HG02943 (cell line): ENCODE results near the gene IGFL4.

ENCODE experiments used
- ATAC-seq: cut with Tn5 transposase; IDR thresholded peaks from one replicate; pipeline ENCODE4 v1.9.1; 2021; ENCODE audit warnings: mild to moderate bottlenecking, low read depth, moderate library complexity; ENCODE audit not compliant: unreplicated experiment

The IGFL4 gene

GRCh38 chr19:46022431-46023310 is 18.1 kb downstream of the IGFL4 start, which contains the start of gene PGLYRP1:
TSS of gene PGLYRP1 (minus strand) at chr19:46023053. CDS start at chr19:46023021, 32 bp downstream.
- no peak for ATAC-seq

DNA sequence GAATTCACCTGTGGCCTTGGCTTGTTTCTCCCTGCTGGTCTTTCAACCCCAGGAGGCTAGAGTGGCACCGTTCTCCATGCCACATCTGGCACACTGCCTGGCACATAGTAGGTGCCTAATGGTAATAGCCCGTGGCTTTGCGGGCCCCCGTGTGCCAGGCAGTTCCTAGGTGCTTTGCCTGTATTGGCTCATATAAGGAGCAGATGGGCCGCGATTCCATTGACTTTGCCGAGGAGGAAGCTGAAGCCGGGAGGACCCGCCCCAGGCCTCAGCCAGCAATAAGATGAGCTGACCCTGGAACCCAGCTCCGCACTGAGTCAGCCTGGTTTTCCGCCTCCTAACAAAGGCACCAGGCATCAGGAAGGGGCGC is 18.8 kb downstream of the IGFL4 start:
- no peak for ATAC-seq

DNA sequence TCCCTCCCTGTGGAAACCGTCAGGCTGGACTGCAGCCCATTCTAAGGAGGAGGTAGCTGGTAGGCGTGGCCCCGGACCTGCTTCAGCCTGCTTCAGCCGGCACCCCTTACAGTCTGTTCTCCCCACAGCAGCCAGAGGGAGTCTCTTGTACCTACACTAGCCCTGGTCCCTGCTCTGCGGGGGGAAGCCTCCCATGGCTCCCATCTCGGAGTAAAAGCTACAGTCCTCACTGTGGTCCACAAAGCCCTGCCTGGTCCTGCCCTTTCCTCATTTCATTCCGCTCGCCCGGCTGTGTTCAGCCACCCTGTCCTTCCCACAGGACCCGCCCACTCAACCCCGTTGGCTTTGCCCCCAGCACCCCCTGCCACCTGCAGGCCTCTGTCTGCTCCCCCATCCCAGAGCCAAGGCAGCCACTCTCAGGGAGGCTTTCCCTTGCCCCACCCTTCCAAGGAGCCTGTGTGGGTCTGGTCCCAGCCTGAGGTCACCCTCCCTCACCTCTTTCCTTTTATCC is 19.2 kb downstream of the IGFL4 start:
- no peak for ATAC-seq

DNA sequence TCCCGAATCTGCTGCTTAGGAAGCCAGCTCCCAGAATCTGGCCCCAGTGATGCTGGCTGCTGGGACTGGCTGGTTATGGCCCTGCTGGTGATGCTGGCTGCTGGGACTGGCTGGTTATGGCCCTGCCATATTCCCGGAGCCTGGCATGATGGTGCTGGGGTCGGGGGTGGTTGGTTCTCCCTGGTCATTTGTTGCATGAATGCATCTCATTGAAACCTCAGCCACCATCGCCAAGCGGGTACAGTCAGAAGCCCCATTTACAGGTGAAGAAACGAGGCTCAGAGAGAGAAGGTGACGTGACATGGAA is 20.0 kb downstream of the IGFL4 start:
- ATAC-seq, result no peak

DNA sequence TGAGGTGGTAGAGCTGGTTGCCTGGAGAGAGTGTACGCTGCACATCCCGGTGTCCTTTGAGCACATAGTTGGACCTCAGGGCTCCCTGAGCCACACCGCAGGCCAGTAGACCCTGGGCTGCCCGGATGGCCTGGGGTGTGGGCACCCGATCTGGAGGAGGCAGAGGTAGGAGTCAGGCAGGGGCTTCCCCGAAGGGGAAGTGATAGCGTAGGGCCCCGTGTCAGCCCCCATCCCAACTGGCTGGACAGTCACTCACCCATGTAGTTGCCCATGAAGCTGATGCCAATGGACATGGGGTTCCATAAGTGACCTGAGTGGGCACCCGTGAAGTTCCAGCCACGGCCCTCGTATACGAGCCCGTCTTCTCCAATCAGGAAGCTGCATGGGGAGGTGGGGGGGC is 21.5 kb downstream of the IGFL4 start:
- no peak for ATAC-seq

- ATAC-seq, result no peak
Measured at GRCh38 chr19:46018729-46019251, 22.0 kb downstream of the IGFL4 start.

GRCh38 chr19:46017874-46018675 is 22.7 kb downstream of the IGFL4 start:
- no peak for ATAC-seq

DNA sequence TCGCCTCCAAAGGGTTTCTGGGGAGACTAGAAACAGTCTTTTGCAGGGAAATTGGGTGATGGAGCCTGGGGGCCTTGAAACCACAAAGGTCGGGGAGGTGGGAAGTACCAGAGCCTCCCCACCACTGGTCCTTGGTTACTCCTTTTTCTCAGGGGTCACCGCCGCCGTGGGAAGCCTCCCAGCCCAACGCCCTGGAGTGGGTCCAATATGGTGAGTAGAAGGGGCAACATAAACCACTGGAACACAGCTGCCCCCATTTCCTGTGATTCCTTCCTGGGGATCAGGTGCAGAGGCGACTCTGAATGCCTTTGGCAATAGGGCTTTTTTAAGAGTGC is 23.7 kb downstream of the IGFL4 start:
- no peak for ATAC-seq

DNA sequence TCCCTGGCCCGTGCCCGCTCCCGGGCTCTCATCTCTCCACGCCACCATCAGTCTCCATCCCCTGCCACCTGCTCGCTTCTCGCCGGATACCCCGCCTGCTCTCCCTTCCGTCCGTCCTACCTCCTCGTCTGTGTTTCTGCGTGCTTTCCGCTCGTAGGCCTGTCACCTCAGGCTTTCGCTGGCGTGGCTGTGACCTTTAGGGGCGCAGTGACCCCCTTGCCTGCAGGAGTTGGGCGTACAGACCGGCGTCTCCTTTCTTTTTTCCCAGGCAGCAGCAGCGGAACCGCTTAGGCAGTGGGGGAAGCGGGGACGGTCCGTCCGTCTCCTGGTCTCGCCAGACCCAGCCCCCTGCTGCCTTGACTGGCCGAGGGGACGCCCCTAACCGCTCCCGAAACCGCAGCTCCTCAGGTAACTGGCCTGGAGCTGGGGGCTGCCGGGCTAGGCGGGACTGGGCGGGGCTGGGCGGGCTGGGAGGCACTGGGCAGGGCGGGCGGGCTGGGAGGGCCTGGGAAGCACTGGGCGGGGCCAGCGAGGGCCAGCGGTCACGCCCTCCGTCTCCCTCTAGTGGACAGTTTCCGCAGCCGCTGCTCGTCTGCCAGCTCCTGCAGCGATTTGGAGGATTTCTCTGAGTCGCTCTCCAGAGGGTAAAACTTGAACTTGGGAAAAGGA is 24.2 kb downstream of the IGFL4 start:
- ATAC-seq, result no peak

DNA sequence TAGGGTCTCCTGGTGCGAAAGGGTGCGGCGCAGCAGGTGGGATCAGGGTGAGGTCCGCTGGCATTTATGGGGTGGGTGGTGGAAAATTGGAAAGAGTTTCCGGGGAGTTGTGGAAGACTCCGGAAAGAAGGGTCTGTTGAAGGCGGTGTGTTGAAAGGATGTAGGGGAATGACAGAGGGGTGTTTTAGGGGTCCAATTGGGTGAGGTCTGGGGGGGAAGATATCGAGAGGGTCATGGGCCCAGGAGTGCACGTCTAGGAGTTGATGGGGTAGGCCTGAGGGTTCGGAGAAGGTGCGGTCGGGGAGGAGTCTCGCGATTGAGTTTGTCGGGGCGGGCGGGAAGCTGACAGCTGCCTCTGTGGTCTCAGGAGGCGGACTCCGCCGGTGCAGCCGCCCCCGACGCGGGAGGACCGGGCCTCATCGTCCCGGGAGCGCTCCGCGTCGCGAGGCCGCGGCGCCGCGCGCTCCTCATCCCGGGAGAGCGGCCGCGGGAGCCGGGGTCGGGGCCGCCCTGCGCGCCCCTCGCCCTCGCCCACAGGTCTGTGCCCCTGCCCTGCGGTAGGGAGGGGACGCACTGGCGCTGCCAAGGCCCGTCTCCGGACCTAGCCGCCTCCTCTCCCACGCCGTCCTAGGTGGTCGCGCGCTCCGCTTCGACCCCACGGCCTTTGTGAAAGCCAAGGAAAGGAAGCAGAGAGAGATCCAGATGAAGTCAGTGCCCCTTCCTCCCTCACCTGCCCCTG is 24.9 kb downstream of the IGFL4 start:
- ATAC-seq, result no peak

DNA sequence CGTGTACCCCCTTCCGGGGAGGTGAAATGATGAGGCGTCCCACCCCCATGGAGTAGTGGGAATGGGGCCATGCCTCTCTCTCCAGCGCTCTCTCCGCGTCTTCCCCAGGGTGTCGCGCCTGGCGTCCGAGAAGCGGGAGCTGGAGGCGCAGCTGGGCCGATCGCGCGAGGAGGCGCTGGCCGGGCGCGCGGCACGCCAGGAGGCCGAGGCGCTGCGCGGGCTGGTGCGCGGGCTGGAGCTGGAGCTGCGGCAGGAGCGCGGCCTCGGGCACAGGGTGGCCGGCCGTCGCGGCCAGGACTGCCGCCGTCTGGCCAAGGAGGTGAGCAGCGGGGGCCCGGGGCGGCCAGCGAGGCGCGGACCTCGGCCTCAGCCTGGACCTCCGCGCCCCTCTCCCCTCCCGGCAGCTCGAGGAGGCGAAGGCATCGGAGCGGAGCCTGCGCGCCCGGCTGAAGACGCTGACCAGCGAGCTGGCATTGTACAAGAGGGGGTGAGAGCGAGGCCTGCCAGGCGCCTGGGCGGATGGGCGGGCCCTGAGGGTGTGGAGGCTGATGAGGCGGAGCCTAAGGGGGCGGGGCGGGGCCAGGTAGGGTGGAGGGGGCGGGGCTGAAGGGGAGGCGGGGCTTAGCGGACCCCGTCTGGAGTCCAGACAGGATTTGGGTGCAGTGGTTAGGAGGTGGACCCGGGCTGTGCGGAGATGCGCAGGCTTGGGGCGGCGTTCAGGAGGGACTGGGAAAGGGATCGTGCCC is 25.7 kb downstream of the IGFL4 start:
- no peak for ATAC-seq

- ATAC-seq, result no peak
Measured at GRCh38 chr19:46014534-46014933, 26.3 kb downstream of the IGFL4 start.

DNA sequence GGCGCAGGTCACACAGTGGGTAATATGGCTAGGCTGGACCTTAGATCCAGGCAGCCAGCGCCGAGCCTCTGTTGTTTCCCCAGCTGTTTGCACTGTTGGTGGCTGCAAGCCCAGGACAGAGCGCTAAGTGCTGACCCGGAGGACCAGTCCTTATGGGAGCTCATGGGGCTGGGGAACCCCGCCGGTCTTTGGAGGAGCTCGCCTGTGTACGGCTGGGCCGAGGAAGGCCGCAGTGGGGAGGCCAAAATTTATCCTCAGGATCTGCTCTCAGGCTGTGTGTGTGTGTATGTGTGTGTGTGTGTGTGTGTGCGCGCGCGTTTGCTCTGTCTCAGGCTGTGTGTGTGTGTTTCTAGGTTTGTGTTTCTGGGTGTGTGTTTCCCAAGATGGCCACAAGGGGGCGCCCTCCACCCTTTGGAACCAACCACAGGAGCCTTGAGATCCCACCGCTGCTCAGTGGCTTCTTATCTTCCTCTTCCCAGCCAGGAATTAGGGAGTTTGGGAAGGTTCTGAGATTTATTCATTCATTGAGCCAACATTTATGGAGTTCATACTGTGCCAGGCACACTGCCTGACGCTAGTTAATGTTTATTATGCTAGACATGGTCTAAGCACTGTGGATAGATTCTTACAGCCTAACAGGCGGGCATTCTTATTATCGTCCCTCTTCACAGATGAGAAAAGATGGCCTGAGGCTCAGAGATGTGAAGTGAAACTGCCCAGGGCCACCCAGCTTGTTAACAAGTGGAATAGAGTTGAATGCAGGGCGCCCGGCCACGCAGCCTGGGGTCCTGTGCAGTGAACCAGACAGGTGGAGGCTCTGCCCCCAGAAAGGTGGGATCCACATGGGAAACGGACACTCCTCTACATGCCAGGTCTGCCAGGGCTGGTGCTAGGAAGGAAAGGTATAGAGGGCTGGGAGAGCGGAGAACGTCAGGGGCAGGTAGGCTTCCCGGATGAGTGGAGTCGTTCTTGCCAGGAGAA is 31.0 kb downstream of the IGFL4 start:
- no peak for ATAC-seq

DNA sequence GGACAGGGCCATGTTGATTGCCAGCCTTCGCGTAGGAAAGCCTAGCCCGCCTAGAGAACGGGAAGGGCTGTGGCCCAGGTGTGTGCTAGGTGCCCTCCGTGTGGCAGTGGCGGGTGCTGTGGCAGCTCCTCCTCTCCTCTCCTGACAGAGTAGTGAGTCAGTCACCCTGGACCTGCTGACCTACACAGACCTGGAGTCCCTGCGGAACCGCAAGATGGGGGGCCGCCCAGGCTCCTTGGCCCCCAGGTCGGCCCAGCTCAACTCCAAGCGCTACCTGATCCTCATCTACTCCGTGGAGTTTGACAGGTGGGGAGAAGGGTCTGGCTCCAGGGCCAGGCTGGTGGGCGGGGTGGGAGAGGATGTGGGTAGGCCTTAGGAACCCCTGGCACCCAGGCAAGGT is 34.4 kb downstream of the IGFL4 start:
- no peak for ATAC-seq

- ATAC-seq, result no peak
Measured at GRCh38 chr19:46002678-46003275, 38.0 kb downstream of the IGFL4 start.

DNA sequence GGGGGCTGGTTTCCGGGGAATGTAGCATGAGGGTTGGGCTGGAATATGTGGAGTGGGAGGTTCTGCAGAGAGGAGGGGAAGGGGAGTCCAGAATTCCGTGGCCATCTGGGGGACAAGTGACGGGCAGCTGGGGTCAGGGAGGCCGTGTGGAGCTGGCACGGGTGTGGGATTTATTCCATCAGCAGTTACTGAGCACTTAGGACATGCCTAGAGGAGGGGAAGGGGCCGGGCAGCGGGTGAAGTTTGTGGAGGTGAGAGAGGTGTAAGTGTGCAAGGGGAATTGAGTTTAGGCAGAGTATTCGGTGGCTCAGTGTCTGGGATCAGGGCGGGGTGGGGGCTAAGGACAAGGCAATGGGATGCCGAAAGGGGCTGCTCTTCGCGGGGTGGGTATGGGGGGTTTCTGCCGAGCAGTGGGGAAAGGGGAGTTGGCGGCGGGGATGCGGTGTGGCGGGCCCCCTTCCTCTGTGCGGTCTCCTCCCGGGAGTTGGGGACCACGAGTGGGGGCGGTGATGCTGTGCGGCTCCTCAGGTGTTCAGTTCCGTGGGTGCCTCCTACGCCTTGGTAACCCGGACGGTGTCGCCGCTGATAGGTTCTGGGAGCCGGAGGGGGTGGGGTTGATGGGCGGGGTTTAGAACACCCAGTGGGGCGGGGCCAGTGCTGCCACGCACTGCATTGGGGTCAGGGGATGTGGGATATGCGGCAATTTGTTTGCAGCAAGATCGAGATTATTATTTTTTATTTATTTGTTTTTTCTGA is 40.1 kb downstream of the IGFL4 start:
- no peak for ATAC-seq

DNA sequence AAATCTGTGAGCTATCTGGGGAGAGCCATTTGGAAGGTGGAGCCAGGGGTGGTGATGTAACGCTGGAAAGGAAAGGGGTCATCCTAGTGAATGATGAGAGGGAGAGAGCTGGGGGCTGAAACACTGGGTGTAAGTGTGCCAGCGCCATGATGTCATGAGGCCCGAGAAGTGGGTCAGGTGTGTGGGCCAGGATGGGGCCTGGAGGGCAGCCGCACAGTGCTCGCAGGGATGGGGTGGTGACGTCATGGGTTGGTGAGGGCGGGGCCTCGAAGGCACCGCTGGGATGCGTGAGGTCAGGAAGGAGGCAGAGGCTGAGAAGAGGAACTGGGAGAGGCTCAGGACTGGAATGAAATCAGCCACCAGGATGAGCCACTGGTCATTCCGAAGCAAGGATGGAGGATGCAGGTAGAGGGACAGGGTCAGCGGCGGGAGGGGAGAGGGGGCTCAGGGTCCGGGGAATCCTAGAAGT is 41.1 kb downstream of the IGFL4 start:
- no peak for ATAC-seq
